Heart left ventricle (tissue), 16 donors: ENCODE results near the gene FANCD2OS. TPM values are rescaled to one million over a fixed set of nuclear protein-coding genes. Genes with fewer than 3 reads are reported as not detected.
"Not testable (repeated sequence)": the region's sequence is repeated elsewhere in the genome, so short reads cannot be mapped to it uniquely, and the experiment has no call there.

ENCODE experiments used
- ATAC-seq, 4 donors: fragments of 200-7000 bp; cut with Tn5 transposase; one replicate each; pipeline ENCODE4 v1.9.1; 2020 to 2022; ENCODE audit warnings: moderate library complexity in 4 of 4, mild to moderate bottlenecking in 3 of 4, moderate number of reproducible peaks in 1 of 4
- DNase-seq, 5 donors: peaks; one replicate each; pipeline ENCODE4 v3.0.0-alpha.2; 2020
- H3K27ac ChIP-seq, 12 donors: fragments of 200-600 bp; sonication (generic) in 4 of 12; one replicate each; pipeline versions ENCODE4 v1.5.0 to v1.8.0; 2016 to 2022; ENCODE audit warnings: mild to moderate bottlenecking in 2 of 12
- H3K27me3 ChIP-seq, 9 donors: fragments of 200-600 bp; sonication (generic) in 2 of 9; one replicate each; pipeline versions ENCODE4 v1.5.1 to v1.8.0; 2016 to 2022; ENCODE audit warnings: mild to moderate bottlenecking in 3 of 9
- H3K36me3 ChIP-seq, 9 donors: fragments of 200-600 bp; sonication (generic) in 2 of 9; one replicate each; pipeline versions ENCODE4 v1.5.0 to v1.8.0; 2018 to 2022; ENCODE audit warnings: mild to moderate bottlenecking in 2 of 9
- H3K4me1 ChIP-seq, 12 donors: fragments of 200-600 bp; sonication (generic) in 4 of 12; one replicate each; pipeline versions ENCODE4 v1.5.0 to v1.8.0; 2016 to 2022; ENCODE audit warnings: mild to moderate bottlenecking in 3 of 12
- H3K4me3 ChIP-seq, 12 donors: fragments of 200-600 bp; sonication (generic) in 4 of 12; one replicate each; pipeline versions ENCODE4 v1.5.0 to v1.8.0; 2017 to 2022; ENCODE audit warnings: mild to moderate bottlenecking in 9 of 12, moderate library complexity in 4 of 12
- H3K9me3 ChIP-seq, 12 donors: fragments of 200-600 bp; sonication (generic) in 4 of 12; one replicate each; pipeline versions ENCODE4 v1.5.0 to v1.8.0; 2016 to 2022; ENCODE audit warnings: mild to moderate bottlenecking in 1 of 12
- CTCF ChIP-seq, 12 donors: fragments of 200-600 bp; sonication (generic) in 4 of 12; IDR thresholded peaks; one replicate each; pipeline versions ENCODE4 v1.5.0 to v1.8.0; 2018 to 2022; ENCODE audit warnings: antibody characterized with exemption in 12 of 12, mild to moderate bottlenecking in 5 of 12
- POLR2A ChIP-seq, 2 donors: fragments of 450-650 bp; IDR thresholded peaks; one replicate each; pipeline ENCODE4 v1.6.1; 2017; ENCODE audit warnings: antibody characterized with exemption in 2 of 2, mild to moderate bottlenecking in 2 of 2, moderate library complexity in 2 of 2
- WGBS, 4 donors: extraction: QIAGEN DNeasy Blood & Tissue Kit in 2 of 4; methylation state at CpG; one replicate each; pipeline versions ENCODE4 v1.1.5 to v1.1.7; 2013 to 2018; 5-methylcytosine and 5-hydroxymethylcytosine counted together
- intact Hi-C, 10 donors: fragments of 100-400 bp; cut with DNase I; formaldehyde crosslinking; loops; one replicate each; pipeline versions ENCODE4 v1.11.1 to v1.14.2; 2022
- polyA plus RNA-seq, 2 donors: library from polyadenylated mRNA; stranded (reverse); fragments of 200-250 nt; gene quantifications; one replicate each; pipeline ENCODE4 v1.2.3, GENCODE V29; 2013
- total RNA-seq, 9 donors: library from RNA; depleted of rRNA in 2 of 9; stranded (reverse); fragments of >200 nt in 2 of 9; fragmentation: NEBNext Ultra II Directional in 3 of 9; extraction: Animal tissue kit (Norgen Biotek cat#: 25700) in 3 of 9; gene quantifications; one replicate each; pipeline versions ENCODE4 v1.1.0 to v1.2.4, GENCODE V29; 2016 to 2023
- donor health status: ischemic (EF 13 %, LVEDD 7.1; RV severe dilation, severe dysfunction).
- donor health status: healthy with polysubstance abuse.
- donor health status: DM: no; HTN: yes; CAD: no.
- donor health status: DM: no; HTN: no; CAD: no.
- donor health status: ischemic (EF 25% LVEDD 6.9; RV normal size, moderate dysfunction).
- donor health status: ischemic (EF 25% LVEDD 5.7; RV mildly dilated, moderate dysfunction).
- donor health status: healthy.
- donor health status: DM: yes; HTN: yes; CAD: no.
- donor health status: ischemic (EF 35%, LVEDD 5.7; RV mildly dilated, moderate dysfunction).
- donor health status: nonischemic (EF 11% LVEDD 7.7; RV severe dilation, severe dysfunction).
- donor health status: DM: yes; HTN: yes; CAD: no.
- donor health status: PGD.
- donor health status: ischemic (EF 29% LVEDD 5.4; RV normal size, mild dysfunction).
- donor health status: nonischemic (EF 23%, LVEDD 6.1; RV moderate dilation, normal function).

Gene FANCD2OS
- total and polyA plus RNA-seq, 11 donors = not detected

GRCh38 chr3:10093678-10094077 lies 14.4 kb downstream of the FANCD2OS start:
- Histone ChIP-seq H3K4me1 (no peaks in the 10 kb centered on the region), H3K9me3 (no peaks in the 10 kb centered on the region), H3K27me3 (no peaks in the 10 kb centered on the region), H3K4me3 (no peak overlapping the region), H3K36me3 (peaks cover 0 to 16% (median 0%) of the 10 kb centered on the region in 9 donors), H3K27ac (no peak overlapping the region)
- intact Hi-C loops = no loop called here
- WGBS, 4 donors = 93 to 100% (median 98%) methylated on average over 3 of the region's 3 CpGs
- no peak for DNase-seq
- TF ChIP-seq POLR2A (IDR thresholded peaks at IDR 0.05) = no peak
- TF ChIP-seq CTCF (IDR thresholded peaks at IDR 0.05) = no peak
- no peak for ATAC-seq

- DNase-seq, H3K9me3 ChIP-seq, H3K4me3 ChIP-seq, H3K4me1 ChIP-seq, H3K27me3 ChIP-seq, H3K27ac ChIP-seq, intact Hi-C loops: not testable (repeated sequence)
- H3K36me3 ChIP-seq = peaks cover 0 to 19% (median 0%) of the 10 kb centered on the region in 9 donors
- 73 to 83% (median 80%) methylated on average over 1 to 2 of the region's 2 CpGs for WGBS, 4 donors
- ATAC-seq = peak in 1 of 4 donors; percentile 33
Measured at GRCh38 chr3:10091387-10091786, 16.7 kb downstream of the FANCD2OS start.

GRCh38 chr3:10090774-10091173 lies 17.3 kb downstream of the FANCD2OS start:
- peaks cover 0 to 17% (median 0%) of the 10 kb centered on the region in 9 donors for H3K36me3 ChIP-seq
- 33 to 83% (median 81%) methylated on average over 1 of the region's 1 CpG; no CpG with 5 or more reads in 1 of the 4 donors for WGBS, 4 donors
- DNase-seq, H3K9me3 ChIP-seq, intact Hi-C loops, H3K27ac ChIP-seq, H3K4me3 ChIP-seq, ATAC-seq, H3K27me3 ChIP-seq, H3K4me1 ChIP-seq: not testable (repeated sequence)

- H3K36me3 ChIP-seq = peaks cover 0 to 16% (median 0%) of the 10 kb centered on the region in 9 donors
- intact Hi-C loops = no loop called here
- no peak for ATAC-seq
- no peaks in the 10 kb centered on the region for H3K27me3 ChIP-seq
- no peak overlapping the region for H3K4me3 ChIP-seq
- no peak overlapping the region for H3K27ac ChIP-seq
- TF ChIP-seq CTCF (IDR thresholded peaks at IDR 0.05) = no peak
- no peak for TF ChIP-seq POLR2A (IDR thresholded peaks at IDR 0.05)
- WGBS, 4 donors = 96 to 98% (median 97%) methylated on average over 6 of the region's 6 CpGs
- no peak for DNase-seq
- H3K4me1 ChIP-seq = no peaks in the 10 kb centered on the region
- no peaks in the 10 kb centered on the region for H3K9me3 ChIP-seq
Measured at GRCh38 chr3:10090179-10090578, 17.9 kb downstream of the FANCD2OS start.

GRCh38 chr3:10088256-10088655 lies 19.8 kb downstream of the FANCD2OS start:
- intact Hi-C loops = no loop called here
- H3K4me1 ChIP-seq = no peaks in the 10 kb centered on the region
- no peak overlapping the region for H3K27ac ChIP-seq
- DNase-seq = no peak
- H3K9me3 ChIP-seq = no peaks in the 10 kb centered on the region
- H3K4me3 ChIP-seq = no peak overlapping the region
- ATAC-seq = no peak
- peaks cover 0 to 12% (median 0%) of the 10 kb centered on the region in 9 donors for H3K36me3 ChIP-seq
- TF ChIP-seq POLR2A (IDR thresholded peaks at IDR 0.05) (no peak), CTCF (IDR thresholded peaks at IDR 0.05) (no peak)
- 93 to 96% (median 95%) methylated on average over 4 of the region's 4 CpGs for WGBS, 4 donors
- H3K27me3 ChIP-seq = no peaks in the 10 kb centered on the region
